Activated T-cell treated with anti-CD3 and anti-CD28 coated beads for 4 hours (primary cell): ENCODE results near the gene CACNB2.
"Not testable (repeated sequence)": the region's sequence is repeated elsewhere in the genome, so short reads cannot be mapped to it uniquely, and the experiment has no call there.

ENCODE experiments used
- DNase-seq: peaks from one replicate; pipeline ENCODE4 v3.0.0-alpha.2; 2020

Gene CACNB2

DNA sequence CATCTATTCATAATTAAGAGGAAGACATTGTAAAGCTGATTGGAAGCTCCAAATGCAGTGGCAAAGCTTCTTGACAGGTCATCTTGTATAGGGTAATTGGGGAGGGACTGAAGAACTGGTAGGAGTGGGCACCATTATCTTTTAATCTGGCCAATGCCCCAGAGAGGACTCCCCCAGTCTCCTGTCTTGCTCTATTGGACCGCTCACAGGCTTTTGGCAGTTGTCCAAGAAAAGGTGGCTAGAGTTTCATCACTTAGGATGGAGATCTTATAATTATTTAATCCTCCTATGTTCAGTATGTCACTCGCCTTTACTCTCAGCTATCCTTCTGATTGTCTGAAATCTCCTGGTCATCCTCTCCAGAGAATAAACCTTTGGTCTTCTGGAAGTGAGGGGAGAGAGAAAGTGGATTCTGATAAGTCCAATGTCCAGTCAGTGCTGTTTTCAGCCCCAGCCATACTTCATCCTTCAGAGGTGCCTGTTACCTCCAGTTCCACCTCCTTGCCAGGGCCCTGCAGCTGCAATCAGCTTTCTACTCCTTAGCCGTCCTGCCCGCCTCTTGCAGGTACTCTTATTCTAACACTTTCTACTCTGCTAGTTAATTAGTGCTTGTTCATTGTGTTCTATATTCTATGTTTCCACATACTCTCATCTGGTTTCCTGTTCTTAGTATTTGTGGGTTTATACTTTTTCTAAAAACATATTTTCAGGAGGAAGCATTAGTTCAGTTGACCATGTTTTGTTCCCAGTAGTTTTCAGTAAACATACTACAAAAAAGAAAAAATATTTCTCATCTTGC lies 269.6 kb downstream of the CACNB2 start:
- no peak for DNase-seq

DNA sequence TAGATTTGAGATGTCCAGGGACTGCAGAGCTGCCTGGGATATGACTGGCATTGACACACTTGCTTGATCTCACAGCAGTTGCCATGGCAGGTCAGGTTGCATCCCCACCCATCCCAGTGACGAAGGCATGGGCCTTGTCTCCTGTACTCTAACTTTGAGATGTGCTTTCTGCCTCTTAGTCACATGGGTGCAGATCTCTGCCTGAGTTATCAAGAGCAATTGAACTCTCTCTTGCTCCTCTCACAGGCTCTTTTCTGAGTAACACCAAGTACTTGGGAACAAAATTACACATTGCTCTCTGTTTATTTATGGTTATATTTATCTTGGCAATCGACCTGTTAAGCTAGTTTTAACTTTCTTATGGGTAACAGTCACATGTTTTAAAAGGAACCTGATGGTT lies 273.8 kb downstream of the CACNB2 start:
- DNase-seq: no peak

DNA sequence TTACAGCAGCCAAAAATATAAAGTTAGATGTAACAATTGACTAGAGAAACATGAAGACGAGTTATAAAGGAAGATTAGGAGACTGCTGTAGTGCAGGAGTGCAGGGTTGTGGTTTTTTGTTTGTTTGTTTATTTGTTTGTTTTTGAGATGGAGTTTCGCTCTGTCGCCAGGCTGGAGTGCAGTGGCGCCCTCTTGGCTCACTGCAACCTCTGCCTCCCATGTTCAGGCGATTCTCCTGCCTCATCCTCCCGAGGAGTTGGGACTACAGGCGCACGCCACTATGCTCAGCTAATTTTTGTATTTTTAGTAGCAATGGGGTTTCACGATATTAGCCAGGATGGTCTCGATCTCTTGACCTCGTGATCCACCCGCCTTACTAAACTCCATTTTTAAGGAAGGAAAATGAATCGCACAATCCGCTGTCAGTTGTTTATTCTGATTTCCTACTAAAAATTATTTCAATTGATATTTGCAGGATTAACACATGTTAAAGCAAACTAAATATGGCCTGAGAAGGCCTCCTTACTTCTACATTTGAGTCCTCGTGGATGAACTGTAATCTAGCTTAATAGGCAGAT lies 277.8 kb downstream of the CACNB2 start:
- DNase-seq: no peak

DNA sequence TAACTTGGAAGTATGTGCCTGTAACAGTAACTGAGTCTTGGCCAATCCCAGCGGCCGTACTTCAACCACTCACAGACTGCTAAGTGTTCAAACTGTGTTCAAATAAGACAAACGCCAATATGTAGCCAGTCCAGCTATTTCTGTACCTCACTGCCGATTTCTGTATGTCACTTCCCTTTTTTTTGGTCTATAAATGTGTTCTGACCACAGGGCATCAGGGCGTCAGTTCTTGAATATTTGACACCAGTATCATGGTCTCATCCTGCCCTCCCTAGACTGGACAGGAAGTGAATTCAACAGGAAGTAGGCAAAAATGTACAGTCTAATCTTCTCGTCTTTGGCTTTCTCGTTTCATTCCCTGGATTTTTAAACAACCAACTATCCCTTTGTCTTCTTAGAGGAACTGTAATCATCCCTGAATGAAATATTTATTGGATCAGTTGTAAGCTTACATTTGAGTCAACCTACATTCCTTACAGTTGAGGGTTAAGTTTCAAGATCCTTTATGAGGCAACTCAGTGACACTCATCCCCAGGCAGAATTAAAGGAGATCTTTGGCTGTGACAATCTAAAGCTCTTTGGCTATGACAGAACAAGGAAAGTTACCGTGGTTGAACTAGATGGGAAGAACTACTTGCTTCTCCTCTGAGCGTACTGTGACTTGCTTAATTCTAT lies 278.5 kb downstream of the CACNB2 start:
- no peak for DNase-seq

DNA sequence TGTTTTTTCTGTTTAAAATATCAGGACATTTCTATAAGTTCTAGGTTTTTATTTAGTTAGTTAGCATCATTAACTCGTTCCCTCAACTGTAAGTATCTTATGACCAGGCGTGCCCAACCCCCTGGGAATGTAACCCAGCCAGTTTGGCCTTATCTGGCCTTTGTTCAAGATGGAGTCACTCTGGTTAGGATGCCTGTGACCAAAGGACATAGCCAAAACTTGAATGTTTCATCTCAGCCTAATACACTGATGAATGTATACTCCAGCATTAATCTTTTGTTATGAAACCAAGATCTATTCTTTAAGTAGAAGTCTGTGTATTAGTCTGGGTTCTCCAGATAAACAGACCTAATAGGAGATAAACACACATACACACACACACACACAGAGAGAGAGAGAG lies 279.7 kb downstream of the CACNB2 start:
- no peak for DNase-seq

DNA sequence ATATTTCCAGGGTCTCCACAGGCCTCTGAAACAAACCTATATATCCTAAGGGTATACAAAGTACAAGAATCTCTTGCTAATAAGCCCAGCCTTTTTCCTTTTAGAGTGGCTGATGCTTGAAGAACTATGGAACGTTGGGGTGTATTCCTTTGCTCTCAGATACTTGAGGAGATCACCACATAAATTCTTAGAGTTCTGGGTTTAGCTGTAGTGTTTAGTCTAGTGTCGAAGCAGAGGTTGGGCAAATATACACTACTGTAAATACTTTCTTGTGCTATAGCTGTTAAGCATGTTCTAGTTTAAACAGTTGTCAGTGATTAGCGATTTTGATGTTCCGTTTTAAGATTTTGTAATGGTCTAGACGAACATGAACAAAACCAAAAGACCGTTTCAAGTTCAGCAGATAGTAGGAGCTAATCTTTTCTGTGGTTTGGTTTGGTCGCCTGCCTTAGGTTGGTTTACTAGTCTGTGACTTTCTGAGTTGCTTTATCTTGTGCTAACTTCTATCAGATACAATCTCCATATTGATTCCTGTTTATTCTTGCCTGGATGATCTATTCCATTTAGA lies 281.6 kb downstream of the CACNB2 start:
- DNase-seq: no peak

DNA sequence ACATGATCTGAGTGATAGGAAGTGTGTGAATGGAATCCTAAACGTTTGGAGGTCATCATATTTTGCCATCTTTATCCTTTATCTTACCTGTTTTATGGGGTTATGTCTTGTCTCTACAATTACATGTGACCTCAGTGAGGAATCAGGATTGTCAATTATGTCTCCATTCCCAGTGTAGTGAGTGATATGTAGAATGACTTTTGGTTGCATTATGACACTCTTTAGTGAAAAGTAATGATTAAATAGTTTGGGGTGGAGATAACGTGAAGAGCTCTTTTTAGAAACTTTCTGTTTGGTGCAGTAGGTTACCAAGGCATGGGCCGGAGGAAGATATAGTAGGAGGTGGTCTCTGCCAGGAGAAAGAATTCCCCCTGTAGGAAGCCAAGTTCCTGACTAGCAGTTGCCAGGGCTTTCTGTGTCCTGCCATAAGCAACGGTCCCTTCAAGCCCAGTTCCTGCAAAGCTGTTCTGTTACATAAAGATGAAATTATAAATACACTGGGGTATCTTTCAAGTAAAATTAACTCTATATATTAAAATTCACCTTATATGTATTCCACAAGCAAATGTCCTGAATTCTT lies 282.9 kb downstream of the CACNB2 start:
- no peak for DNase-seq

DNA sequence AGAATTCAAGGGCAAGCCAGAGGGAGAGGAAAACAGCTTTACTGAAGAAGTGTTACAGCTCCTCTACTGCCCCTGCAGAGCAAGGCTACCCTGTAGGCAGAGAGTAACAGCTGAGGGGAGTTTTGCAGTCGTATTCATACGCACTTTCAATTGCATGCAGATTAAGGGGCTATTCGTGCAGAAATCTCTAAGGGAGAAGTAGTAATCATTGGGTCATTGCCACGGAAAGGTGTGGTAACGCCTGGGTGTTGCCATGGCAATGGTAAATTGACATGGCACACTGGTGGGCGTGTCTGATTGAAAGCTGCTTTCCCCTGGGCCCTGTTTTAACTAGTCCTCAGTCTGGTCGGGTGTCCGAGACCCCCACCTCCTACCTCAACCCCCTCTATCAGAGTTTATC lies 284.0 kb downstream of the CACNB2 start:
- no peak for DNase-seq

DNA sequence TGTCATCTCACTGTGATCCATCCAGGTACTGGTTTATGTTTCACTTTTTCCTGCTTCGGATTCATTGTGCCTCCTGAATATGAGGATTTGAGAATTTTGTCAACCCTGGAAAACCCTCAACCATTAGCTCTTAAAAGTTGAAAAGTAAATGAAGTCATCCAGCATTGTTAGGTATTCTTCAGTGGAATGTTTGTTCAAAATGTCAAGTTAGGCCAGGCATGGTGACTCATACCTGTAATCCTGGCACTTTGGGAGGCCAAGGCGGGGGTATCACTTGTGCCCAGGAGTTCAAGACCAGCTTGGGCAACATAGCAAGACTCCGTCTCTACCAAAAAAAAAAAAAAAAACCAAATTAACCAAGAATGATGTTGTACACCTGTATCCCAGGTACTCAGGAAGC lies 289.1 kb downstream of the CACNB2 start:
- no peak for DNase-seq

DNA sequence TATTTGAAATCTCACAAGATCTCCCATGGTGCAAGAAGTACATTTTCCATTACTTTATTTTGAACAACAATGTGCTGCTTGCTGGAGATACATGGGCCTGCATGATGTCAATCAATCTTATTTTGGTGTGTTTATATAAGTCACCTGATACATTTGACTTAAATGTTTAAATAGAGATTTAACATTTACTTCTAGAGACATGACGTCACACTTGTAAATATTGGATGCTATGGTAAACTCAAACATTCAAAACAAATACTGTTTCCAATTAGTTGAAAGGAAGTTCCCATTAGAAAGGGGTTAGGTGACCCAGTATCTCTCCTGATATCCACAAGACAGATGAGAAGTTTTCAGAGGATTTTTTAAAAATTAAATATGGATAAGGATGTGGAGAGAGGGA lies 296.7 kb downstream of the CACNB2 start:
- DNase-seq: no peak

DNA sequence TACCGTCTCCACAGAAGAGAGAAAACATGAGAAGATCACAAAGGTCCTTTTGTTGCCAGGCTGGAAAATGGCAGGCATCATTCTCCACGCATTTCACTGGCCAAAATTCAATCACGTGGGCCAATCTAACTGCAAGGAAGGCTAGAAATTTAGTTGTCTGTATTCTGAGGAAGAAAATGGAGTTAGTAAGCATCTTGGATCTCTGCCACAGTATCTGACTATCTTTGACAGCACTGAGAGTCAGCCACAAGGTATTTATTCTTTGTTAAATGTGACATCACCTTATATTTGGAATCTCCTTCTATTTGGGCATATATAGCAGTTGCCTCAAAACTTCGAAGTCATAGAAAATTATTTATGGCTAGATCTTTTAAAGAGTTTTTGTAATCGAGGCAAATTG lies 297.3 kb downstream of the CACNB2 start:
- no peak for DNase-seq

DNA sequence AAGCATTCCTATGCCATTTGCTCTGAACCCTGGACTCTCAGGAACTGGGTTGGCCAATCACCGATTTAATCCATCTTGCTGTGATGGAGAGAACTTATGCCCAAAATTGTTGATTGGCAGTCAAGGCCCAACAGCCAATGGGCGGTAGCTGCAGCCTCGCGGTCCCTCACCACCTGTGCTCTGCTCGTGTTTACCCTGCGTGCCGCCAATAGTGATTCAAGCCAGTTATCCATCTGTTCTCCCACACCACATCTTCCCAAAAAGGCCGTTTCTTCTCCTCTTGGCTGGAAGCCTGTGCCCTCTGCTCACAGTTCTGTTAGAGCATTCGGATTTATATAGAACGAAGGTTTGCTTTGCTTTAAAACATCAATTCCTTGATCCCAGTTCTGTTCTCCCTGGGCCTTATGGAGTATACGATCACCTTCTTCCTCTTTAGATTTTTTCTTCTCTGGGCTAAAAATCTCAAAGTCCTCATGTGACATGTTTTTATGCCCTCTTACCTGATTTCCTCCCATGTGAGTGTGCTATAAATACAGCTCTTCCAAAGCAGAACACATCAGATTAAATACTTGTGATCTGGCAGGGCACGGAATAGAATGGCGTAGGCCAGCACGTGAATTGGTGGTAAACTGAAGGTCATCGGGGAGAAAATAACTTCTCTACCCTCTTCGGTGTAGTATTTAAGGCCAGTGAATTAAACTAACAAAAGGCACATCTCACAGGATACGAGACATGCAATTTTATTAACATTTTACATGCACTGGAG lies 298.3 kb downstream of the CACNB2 start:
- DNase-seq: no peak

DNA sequence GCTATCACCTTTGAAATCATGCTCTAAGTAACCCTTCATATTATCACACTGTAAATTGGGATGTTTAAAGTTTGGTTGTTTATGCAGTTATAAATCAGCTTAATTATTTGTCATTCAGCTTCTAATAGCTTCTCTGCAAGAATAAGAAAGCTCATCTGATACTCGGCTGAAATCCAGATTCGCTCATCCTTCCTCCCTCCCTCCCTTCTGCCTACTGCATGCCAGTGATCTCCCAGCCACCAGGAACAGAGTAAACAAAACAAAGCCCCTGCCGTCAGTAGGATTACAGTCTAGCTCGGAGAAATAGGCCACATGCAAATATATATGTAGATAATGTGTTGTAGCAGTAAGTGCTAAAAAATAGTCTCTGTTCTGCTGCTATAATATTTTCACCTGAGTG lies 299.4 kb downstream of the CACNB2 start:
- DNase-seq: no peak

DNA sequence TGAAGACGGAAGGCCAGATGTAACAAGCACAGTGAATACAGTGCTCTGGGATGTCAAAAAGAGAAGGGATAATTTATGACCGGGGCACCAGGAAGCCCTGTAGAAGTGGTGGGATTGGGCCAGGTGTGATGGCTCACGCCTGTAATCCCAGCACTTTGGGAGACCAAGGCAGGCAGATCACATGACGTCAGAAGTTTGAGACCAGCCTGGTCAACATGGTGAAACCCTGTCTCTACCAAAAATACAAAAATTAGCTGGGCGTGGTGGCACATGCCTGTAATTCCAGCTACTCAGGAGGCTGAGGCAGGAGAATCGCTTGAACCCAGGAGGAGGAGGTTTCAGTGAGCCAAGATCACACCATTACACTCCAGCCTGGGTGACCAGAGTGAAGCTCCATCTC lies 305.4 kb downstream of the CACNB2 start:
- not testable (repeated sequence) for DNase-seq

DNA sequence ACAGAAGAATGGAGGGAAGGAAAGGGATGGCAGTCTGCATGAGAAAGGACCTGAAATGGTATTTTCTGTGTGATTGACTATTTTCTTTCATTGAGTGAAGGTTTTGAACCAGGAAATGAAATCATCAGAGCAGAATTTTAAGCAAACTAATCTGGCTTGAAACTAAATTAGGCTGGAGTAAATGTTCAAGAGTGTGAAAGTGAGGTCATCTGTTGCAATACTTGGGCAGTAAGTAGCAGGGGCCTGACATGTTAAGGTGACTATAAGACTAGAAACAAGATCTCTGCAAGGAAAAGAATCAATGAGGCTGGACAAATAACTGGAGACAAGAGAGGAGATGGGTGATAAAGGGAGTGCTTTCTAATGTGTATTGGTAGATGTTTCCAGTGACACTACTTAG lies 306.0 kb downstream of the CACNB2 start:
- no peak for DNase-seq

DNA sequence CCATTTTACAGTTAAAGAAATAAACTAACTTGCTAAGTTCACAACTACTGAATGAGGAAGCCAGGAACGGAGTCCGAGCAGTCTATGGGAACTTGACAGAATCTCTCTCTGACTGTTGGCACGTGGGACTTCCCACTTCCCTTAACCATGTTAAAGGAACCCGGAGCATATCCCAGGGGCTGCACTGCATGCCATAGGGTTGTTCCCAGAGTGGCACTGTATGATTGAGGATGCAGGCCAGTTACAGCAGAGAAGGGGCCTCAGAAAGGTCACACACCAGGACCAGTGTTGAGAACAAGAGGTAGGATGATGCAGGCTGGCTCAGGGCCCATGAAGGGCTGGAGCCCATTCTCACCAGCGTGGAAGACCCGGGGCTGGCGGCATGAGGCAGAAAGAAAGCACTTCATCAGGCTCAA lies 309.4 kb downstream of the CACNB2 start:
- no peak for DNase-seq

DNA sequence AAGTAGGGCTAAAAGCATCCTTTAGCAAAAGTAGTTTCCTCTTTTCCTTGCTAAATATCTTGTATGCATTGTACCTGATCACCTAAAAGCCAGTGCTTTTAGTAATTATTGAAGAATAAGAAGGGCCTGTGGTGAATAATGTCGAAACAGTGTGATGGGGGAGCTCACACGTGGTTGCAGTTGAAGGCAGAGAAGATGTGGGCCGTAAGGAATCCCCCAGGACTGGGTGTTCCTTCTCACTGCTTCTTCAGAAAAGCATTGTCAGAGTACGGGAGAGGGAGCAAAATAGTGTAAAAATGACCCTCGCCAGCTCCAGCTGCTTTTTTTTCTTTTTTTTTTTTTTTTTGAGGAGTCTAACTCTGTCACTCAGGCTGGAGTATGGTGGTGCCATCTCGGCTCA lies 310.1 kb downstream of the CACNB2 start:
- DNase-seq: no peak

DNA sequence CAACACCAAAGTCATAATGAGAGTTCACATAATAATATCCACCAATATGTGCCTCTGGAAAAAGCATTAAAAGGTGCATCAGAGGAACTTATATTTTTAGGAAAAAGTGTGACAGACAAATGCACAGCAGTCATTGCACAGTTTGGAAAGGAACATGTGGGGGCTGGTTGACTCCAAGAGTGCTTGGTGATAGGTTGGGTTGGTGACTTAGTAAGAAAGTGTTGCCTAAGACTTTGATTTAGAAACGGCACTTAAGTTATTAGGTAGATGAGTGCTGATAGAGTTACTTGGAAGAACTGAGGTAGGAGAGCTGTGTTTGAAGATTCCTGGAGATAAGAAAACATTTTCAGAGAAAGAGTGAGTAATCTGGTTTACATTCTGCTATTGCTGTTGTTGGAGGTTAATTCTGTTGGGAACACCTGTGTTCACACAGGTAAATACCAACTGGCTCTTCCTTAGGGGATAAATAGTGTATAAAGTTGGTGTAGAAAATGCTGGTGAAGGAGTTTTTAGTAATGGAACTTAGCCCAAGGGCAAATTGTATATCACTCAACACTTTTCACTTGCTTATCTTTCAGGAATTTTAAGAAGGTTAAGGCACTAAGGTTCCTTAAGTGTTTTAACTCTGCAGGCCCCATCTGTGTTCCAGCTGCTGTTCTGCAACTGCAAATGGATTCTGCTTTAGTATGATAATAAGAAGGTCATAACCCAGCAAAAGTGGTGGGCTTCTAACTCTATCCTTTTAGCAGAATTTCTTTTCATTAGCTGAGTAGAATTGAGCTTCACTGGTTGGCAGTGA lies 315.1 kb downstream of the CACNB2 start:
- no peak for DNase-seq

DNA sequence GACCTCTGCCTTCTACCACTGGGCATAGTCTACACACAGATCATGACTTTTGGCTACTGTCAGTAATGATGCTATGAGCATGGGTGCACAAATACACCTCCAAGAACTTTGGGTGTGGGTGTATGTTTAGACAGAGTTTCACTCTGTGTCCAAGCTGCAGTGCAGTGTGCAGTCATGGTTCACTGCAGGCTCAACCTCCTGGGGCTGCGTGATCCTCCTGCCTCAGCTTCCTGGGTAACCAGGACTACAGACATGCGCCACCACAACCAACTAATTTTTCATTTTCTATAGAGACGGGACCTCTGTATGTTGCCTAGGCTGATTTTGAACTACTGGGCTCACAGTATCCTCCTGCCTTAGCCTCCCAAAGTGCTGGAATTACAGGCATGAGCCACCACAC lies 316.8 kb downstream of the CACNB2 start:
- DNase-seq: no peak

DNA sequence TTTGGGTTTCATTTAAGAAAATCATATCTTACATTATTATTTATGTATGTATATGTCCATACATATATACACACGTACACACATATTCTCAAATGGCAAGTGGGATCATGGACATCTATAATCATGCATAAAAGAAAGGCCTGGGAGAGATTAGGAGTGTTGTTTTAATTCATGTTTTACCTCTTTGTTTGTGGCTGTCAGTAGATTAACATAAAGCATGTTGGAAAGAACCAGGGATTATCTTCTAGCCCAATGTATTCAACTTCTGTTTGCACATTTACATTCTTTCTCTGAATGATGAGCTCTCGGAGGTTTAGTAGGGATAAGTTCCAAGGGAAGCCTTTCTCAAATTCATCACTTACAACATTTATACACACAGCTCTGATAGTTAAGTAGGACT lies 319.8 kb downstream of the CACNB2 start:
- no peak for DNase-seq

DNA sequence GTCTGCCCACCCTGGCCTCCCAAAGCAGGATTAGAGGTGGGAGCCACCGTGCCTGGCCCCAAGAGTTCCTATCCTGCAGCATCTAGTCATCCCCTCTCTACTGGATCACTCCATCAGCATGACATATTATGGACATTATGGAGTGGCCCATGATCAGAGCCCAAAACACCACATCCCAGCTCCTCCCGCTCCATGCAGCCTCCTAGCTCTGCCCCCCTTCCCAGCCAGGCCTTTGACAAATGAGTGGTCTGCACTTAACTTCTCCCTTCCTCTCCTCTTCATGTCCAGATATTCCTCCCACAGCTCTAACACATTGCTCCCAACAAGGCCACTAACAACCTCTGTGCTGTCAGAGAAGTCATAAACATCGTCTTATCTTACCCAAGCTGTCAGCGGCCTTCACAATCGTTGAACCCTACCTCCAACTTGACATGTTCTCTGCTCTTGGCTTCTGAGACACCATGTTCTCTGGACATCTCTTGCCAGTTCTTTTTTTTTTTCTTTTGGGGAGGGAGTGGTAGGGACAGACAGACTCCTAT lies 323.5 kb downstream of the CACNB2 start:
- no peak for DNase-seq

DNA sequence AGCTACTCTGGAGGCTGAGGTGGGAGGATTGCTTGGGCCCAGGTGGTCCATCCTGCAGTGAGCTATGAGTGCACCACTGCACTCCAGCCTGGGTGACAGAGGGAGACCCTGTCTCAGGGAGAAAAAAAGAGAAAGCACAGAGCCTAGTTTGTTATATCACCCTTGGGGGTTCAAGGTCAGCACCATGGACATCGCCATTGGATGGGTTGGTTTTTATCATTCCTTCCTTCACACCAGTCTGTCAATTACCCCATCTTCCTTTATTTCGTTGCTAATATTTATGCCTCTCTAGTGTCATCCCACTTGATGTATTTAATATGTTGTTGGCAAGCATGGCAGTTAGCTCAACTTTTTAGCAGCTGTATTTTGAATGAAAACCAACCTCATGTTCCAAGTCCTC lies 328.9 kb downstream of the CACNB2 start:
- DNase-seq: no peak
